Measurements from ENCODE around the gene SCAND1.
"Not testable (repeated sequence)": the region's sequence is repeated elsewhere in the genome, so short reads cannot be mapped to it uniquely, and the experiment has no call there.

- TF ChIP-seq POLR2AphosphoS5, CTCF, POLR2A (IDR thresholded peaks at IDR 0.05): not testable (repeated sequence)
Observed at GRCh38 chr20:35952080-35952479, 2.2 kb downstream of the SCAND1 start.

Data from breast epithelium (tissue), 3 donors.